Breast epithelium (tissue), 3 donors: ENCODE data around the gene MRTO4.
"Not testable (repeated sequence)": the region's sequence is repeated elsewhere in the genome, so short reads cannot be mapped to it uniquely, and the experiment has no call there.

Source experiments
- CTCF ChIP-seq, 3 donors: fragments of 450-650 bp; IDR thresholded peaks; one replicate each; pipeline ENCODE4 v1.5.1; 2016 to 2017; ENCODE audit warnings: antibody characterized with exemption in 3 of 3, mild to moderate bottlenecking in 3 of 3, moderate library complexity in 3 of 3
- POLR2A ChIP-seq: fragments of 450-650 bp; IDR thresholded peaks from one replicate; pipeline ENCODE4 v1.6.1; 2016; ENCODE audit warnings: antibody characterized with exemption, mild to moderate bottlenecking, moderate library complexity
- POLR2AphosphoS5 ChIP-seq, 3 donors: sonication (generic); formaldehyde crosslinking; IDR thresholded peaks; one replicate each; pipeline ENCODE4 v1.6.1; 2017; ENCODE audit warnings: antibody characterized with exemption in 3 of 3

GRCh38 chr1:19256301-19256700, 4.7 kb downstream of the MRTO4 start:
- TF ChIP-seq CTCF (IDR thresholded peaks at IDR 0.05); POLR2AphosphoS5 (IDR thresholded peaks at IDR 0.05); POLR2A: not testable (repeated sequence)
